ENCODE data around the gene TAMALIN.
A peak's percentile ranks its signal among the peaks of the same experiment; 100 is the strongest.

The TAMALIN gene

GRCh38 chr12:52005218-52005902 lies 1.4 kb upstream of the TAMALIN start:
- no peak overlapping the region for H3K4me3 ChIP-seq (ENCODE audit: low read depth, low read length)
- H3K4me2 ChIP-seq (ENCODE audit: low read length): no peak overlapping the region
- H3K14ac ChIP-seq (ENCODE audit: low read length): no peak overlapping the region
- DNase-seq: no peak
- H3K4ac ChIP-seq (ENCODE audit: low read depth, low read length): no peak overlapping the region
- no peak overlapping the region for H2BK120ac ChIP-seq (ENCODE audit: insufficient read depth, low read length, poor library complexity)
- peaks cover 7% of the 10 kb centered on the region for H3K9me3 ChIP-seq (ENCODE audit: insufficient read depth, low read depth, low read length)
- H3K4me1 ChIP-seq (ENCODE audit: control insufficient read depth in 1 of 2, insufficient read depth in 2 of 2, low read length in 2 of 2): peaks cover 11 to 15% of the 10 kb centered on the region in 2 experiments
- H2BK12ac ChIP-seq (ENCODE audit: low read length): no peak overlapping the region
- no peak overlapping the region for H4K8ac ChIP-seq (ENCODE audit: low read depth, low read length)
- no peak overlapping the region for H3K27ac ChIP-seq (ENCODE audit: low read depth, low read length)
- H3K79me1 ChIP-seq (ENCODE audit: low read length): peaks cover 6% of the 10 kb centered on the region
- H3K9ac ChIP-seq (ENCODE audit: low read length): no peak overlapping the region
- H4K12ac ChIP-seq (ENCODE audit: low read depth, low read length): no peak overlapping the region
- no CpG with 5 or more reads among the region's 10 CpGs for WGBS (ENCODE audit: extremely low coverage, insufficient coverage, insufficient read length)
- H2AK5ac ChIP-seq (ENCODE audit: low read length): no peak overlapping the region
- H3K23ac ChIP-seq (ENCODE audit: low read length): no peak overlapping the region
- H3K36me3 ChIP-seq (ENCODE audit: control insufficient read depth in 1 of 2, insufficient read depth in 2 of 2, low read length in 2 of 2): no peaks in the 10 kb centered on the region
- H3K79me2 ChIP-seq (ENCODE audit: control insufficient read depth, insufficient read depth, low read length, poor library complexity): peaks cover 2% of the 10 kb centered on the region
- H2BK5ac ChIP-seq (ENCODE audit: low read depth, low read length, poor library complexity): no peak overlapping the region
- H2AFZ ChIP-seq (ENCODE audit: insufficient read depth, low read length, poor library complexity): no peak overlapping the region
- no peak overlapping the region for H4K91ac ChIP-seq (ENCODE audit: low read depth, low read length)
- H3K27me3 ChIP-seq (ENCODE audit: insufficient read depth, low read length): peaks cover 19% of the 10 kb centered on the region
- no peak overlapping the region for H3K18ac ChIP-seq (ENCODE audit: low read length)

GRCh38 chr12:52005903-52006703 lies 643 bp upstream of the TAMALIN start:
- peaks cover 6% of the 10 kb centered on the region for H3K79me1 ChIP-seq (ENCODE audit: low read length)
- H2AFZ ChIP-seq (ENCODE audit: insufficient read depth, low read length, poor library complexity): no peak overlapping the region
- peak; percentile 28 to 35 for DNase-seq
- no CpG with 5 or more reads among the region's 28 CpGs for WGBS (ENCODE audit: extremely low coverage, insufficient coverage, insufficient read length)
- no peak overlapping the region for H3K9ac ChIP-seq (ENCODE audit: low read length)
- no peaks in the 10 kb centered on the region for H3K36me3 ChIP-seq (ENCODE audit: control insufficient read depth in 1 of 2, insufficient read depth in 2 of 2, low read length in 2 of 2)
- peak overlapping the region; percentile 54 for H3K4me2 ChIP-seq (ENCODE audit: low read length)
- H2BK120ac ChIP-seq (ENCODE audit: insufficient read depth, low read length, poor library complexity): no peak overlapping the region
- H3K18ac ChIP-seq (ENCODE audit: low read length): no peak overlapping the region
- peaks cover 19% of the 10 kb centered on the region for H3K27me3 ChIP-seq (ENCODE audit: insufficient read depth, low read length)
- no peak overlapping the region for H3K27ac ChIP-seq (ENCODE audit: low read depth, low read length)
- H4K8ac ChIP-seq (ENCODE audit: low read depth, low read length): no peak overlapping the region
- H3K23ac ChIP-seq (ENCODE audit: low read length): no peak overlapping the region
- no peak overlapping the region for H4K12ac ChIP-seq (ENCODE audit: low read depth, low read length)
- peaks cover 7% of the 10 kb centered on the region for H3K9me3 ChIP-seq (ENCODE audit: insufficient read depth, low read depth, low read length)
- H3K4ac ChIP-seq (ENCODE audit: low read depth, low read length): no peak overlapping the region
- no peak overlapping the region for H2BK5ac ChIP-seq (ENCODE audit: low read depth, low read length, poor library complexity)
- no peak overlapping the region for H2AK5ac ChIP-seq (ENCODE audit: low read length)
- H3K4me1 ChIP-seq (ENCODE audit: control insufficient read depth in 1 of 2, insufficient read depth in 2 of 2, low read length in 2 of 2): peaks cover 16 to 21% of the 10 kb centered on the region in 2 experiments
- H3K14ac ChIP-seq (ENCODE audit: low read length): no peak overlapping the region
- no peak overlapping the region for H3K4me3 ChIP-seq (ENCODE audit: low read depth, low read length)
- H4K91ac ChIP-seq (ENCODE audit: low read depth, low read length): no peak overlapping the region
- peaks cover 2% of the 10 kb centered on the region for H3K79me2 ChIP-seq (ENCODE audit: control insufficient read depth, insufficient read depth, low read length, poor library complexity)
- H2BK12ac ChIP-seq (ENCODE audit: low read length): no peak overlapping the region

GRCh38 chr12:52007158-52007921 lies 594 bp downstream of the TAMALIN start:
- Histone ChIP-seq H3K4ac (ENCODE audit: low read depth, low read length) (no peak overlapping the region), H3K9me3 (ENCODE audit: insufficient read depth, low read depth, low read length) (peaks cover 9% of the 10 kb centered on the region), H2AK5ac (ENCODE audit: low read length) (peak overlapping the region; percentile 42), H3K9ac (ENCODE audit: low read length) (peak overlapping the region; percentile 3), H4K91ac (ENCODE audit: low read depth, low read length) (peak overlapping the region; percentile 23), H4K12ac (ENCODE audit: low read depth, low read length) (no peak overlapping the region), H3K27me3 (ENCODE audit: insufficient read depth, low read length) (peaks cover 19% of the 10 kb centered on the region), H3K27ac (ENCODE audit: low read depth, low read length) (no peak overlapping the region), H2AFZ (ENCODE audit: insufficient read depth, low read length, poor library complexity) (peak overlapping the region; percentile 43), H3K14ac (ENCODE audit: low read length) (peak overlapping the region; percentile 12), H2BK5ac (ENCODE audit: low read depth, low read length, poor library complexity) (no peak overlapping the region), H3K23ac (ENCODE audit: low read length) (no peak overlapping the region), H3K79me1 (ENCODE audit: low read length) (peaks cover 6% of the 10 kb centered on the region), H3K4me2 (ENCODE audit: low read length) (peak overlapping the region; percentile 73), H2BK12ac (ENCODE audit: low read length) (peak overlapping the region; percentile 23), H4K8ac (ENCODE audit: low read depth, low read length) (peak overlapping the region; percentile 63), H2BK120ac (ENCODE audit: insufficient read depth, low read length, poor library complexity) (no peak overlapping the region), H3K79me2 (ENCODE audit: control insufficient read depth, insufficient read depth, low read length, poor library complexity) (peaks cover 2% of the 10 kb centered on the region), H3K4me1 (ENCODE audit: control insufficient read depth in 1 of 2, insufficient read depth in 2 of 2, low read length in 2 of 2) (peaks cover 16 to 21% of the 10 kb centered on the region in 2 experiments), H3K4me3 (ENCODE audit: low read depth, low read length) (peak overlapping the region; percentile 70), H3K36me3 (ENCODE audit: control insufficient read depth in 1 of 2, insufficient read depth in 2 of 2, low read length in 2 of 2) (no peaks in the 10 kb centered on the region), H3K18ac (ENCODE audit: low read length) (peak overlapping the region; percentile 58)
- DNase-seq: peak in 1 of 2 donors; percentile 8
- WGBS (ENCODE audit: extremely low coverage, insufficient coverage, insufficient read length): no CpG with 5 or more reads among the region's 72 CpGs

- Histone ChIP-seq H4K8ac (ENCODE audit: low read depth, low read length) (no peak overlapping the region), H4K12ac (ENCODE audit: low read depth, low read length) (no peak overlapping the region), H2BK12ac (ENCODE audit: low read length) (no peak overlapping the region), H3K79me1 (ENCODE audit: low read length) (peaks cover 6% of the 10 kb centered on the region), H2AFZ (ENCODE audit: insufficient read depth, low read length, poor library complexity) (no peak overlapping the region), H3K23ac (ENCODE audit: low read length) (no peak overlapping the region), H3K9me3 (ENCODE audit: insufficient read depth, low read depth, low read length) (peaks cover 9% of the 10 kb centered on the region), H3K4me2 (ENCODE audit: low read length) (peak overlapping the region; percentile 73), H3K36me3 (ENCODE audit: control insufficient read depth in 1 of 2, insufficient read depth in 2 of 2, low read length in 2 of 2) (no peaks in the 10 kb centered on the region), H2AK5ac (ENCODE audit: low read length) (no peak overlapping the region), H2BK120ac (ENCODE audit: insufficient read depth, low read length, poor library complexity) (no peak overlapping the region), H3K4ac (ENCODE audit: low read depth, low read length) (no peak overlapping the region), H3K79me2 (ENCODE audit: control insufficient read depth, insufficient read depth, low read length, poor library complexity) (peaks cover 2% of the 10 kb centered on the region), H3K4me3 (ENCODE audit: low read depth, low read length) (no peak overlapping the region), H2BK5ac (ENCODE audit: low read depth, low read length, poor library complexity) (no peak overlapping the region), H3K14ac (ENCODE audit: low read length) (no peak overlapping the region), H3K27me3 (ENCODE audit: insufficient read depth, low read length) (peaks cover 19% of the 10 kb centered on the region), H3K18ac (ENCODE audit: low read length) (no peak overlapping the region), H3K4me1 (ENCODE audit: control insufficient read depth in 1 of 2, insufficient read depth in 2 of 2, low read length in 2 of 2) (peaks cover 16 to 21% of the 10 kb centered on the region in 2 experiments), H4K91ac (ENCODE audit: low read depth, low read length) (no peak overlapping the region), H3K27ac (ENCODE audit: low read depth, low read length) (no peak overlapping the region), H3K9ac (ENCODE audit: low read length) (no peak overlapping the region)
- no peak for DNase-seq
- WGBS (ENCODE audit: extremely low coverage, insufficient coverage, insufficient read length): no CpG with 5 or more reads among the region's 5 CpGs
Measured at GRCh38 chr12:52007982-52008510, 1.3 kb downstream of the TAMALIN start.
